Measurements from ENCODE around the gene TGFA.

TGFA gene

GRCh38 chr2:70523996-70524965, 29.3 kb downstream of the TGFA start:
- DNase-seq, result peak; percentile 62

GRCh38 chr2:70523672-70523995, 30.0 kb downstream of the TGFA start:
- no peak for DNase-seq

- no peak for DNase-seq
Observed at GRCh38 chr2:70522627-70523026, 31.0 kb downstream of the TGFA start.

- DNase-seq, result no peak
Observed at GRCh38 chr2:70520825-70521224, 32.8 kb downstream of the TGFA start.

GRCh38 chr2:70519453-70519852, 34.2 kb downstream of the TGFA start:
- no peak for DNase-seq

GRCh38 chr2:70518557-70518956, 35.1 kb downstream of the TGFA start:
- no peak for DNase-seq

- no peak for DNase-seq
Observed at GRCh38 chr2:70517804-70518203, 35.8 kb downstream of the TGFA start.

GRCh38 chr2:70516596-70516995, 37.0 kb downstream of the TGFA start:
- no peak for DNase-seq

- no peak for DNase-seq
Observed at GRCh38 chr2:70515938-70516337, 37.7 kb downstream of the TGFA start.

- DNase-seq, result no peak
Observed at GRCh38 chr2:70514612-70515055, 39.0 kb downstream of the TGFA start.

GRCh38 chr2:70513738-70514137, 39.9 kb downstream of the TGFA start:
- no peak for DNase-seq

GRCh38 chr2:70511971-70512729, 41.5 kb downstream of the TGFA start:
- no peak for DNase-seq

GRCh38 chr2:70510313-70510712, 43.3 kb downstream of the TGFA start:
- DNase-seq, result no peak

- no peak for DNase-seq
Observed at GRCh38 chr2:70509565-70509964, 44.1 kb downstream of the TGFA start.

- no peak for DNase-seq
Observed at GRCh38 chr2:70508711-70509462, 44.7 kb downstream of the TGFA start.

- no peak for DNase-seq
Observed at GRCh38 chr2:70505613-70506391, 47.8 kb downstream of the TGFA start.

- no peak for DNase-seq
Observed at GRCh38 chr2:70504750-70505149, 48.9 kb downstream of the TGFA start.

- DNase-seq, result no peak
Observed at GRCh38 chr2:70503896-70504295, 49.7 kb downstream of the TGFA start.

GRCh38 chr2:70501728-70502127, 51.9 kb downstream of the TGFA start:
- no peak for DNase-seq

GRCh38 chr2:70501215-70501614, 52.4 kb downstream of the TGFA start:
- DNase-seq, result no peak

- DNase-seq, result no peak
Observed at GRCh38 chr2:70499253-70499652, 54.4 kb downstream of the TGFA start.

- DNase-seq, result no peak
Observed at GRCh38 chr2:70498528-70498927, 55.1 kb downstream of the TGFA start.

GRCh38 chr2:70498054-70498453, 55.6 kb downstream of the TGFA start:
- no peak for DNase-seq

Measured in activated CD8-positive, alpha-beta memory T cell treated with anti-CD3 and anti-CD28 coated beads for 24 hours (primary cell).